NOMO-1 treated with DMSO at 0.1 percent for 48 hours (cell line): ENCODE data around the gene GRK1.
"Not testable (repeated sequence)": the region's sequence is repeated elsewhere in the genome, so short reads cannot be mapped to it uniquely, and the experiment has no call there.

Experiments
- DNase-seq: peaks from one replicate; lab custom pipeline; 2025; ENCODE audit not compliant: unreplicated experiment; lab: John Stamatoyannopoulos, UW

Gene GRK1

GRCh38 chr13:113666951-113667701 is at the start of gene GRK1:
GRK1 (plus strand) TSS chr13:113667219; CDS start chr13:113667387, 168 bp downstream.
- no peak for DNase-seq

DNA sequence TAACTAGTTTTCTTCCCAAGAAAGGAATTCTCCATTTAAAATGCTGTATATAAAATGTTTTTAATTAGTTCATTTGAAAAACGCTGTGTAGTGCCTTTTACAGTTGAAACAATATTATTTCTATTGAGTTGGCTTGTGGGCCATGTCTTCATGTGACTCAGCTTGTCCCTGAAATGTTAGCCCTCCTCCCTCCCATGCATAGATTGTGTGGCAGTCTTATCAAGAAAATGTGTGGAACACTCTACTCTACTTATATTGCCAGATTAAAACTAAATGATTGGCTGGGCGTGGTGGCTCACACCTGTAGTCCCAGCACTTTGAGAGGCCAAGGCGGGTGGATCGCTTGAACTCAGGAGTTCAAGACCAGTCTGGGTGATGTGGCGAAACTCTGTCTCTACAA is 49.1 kb upstream of the GRK1 start:
- DNase-seq: no peak

DNA sequence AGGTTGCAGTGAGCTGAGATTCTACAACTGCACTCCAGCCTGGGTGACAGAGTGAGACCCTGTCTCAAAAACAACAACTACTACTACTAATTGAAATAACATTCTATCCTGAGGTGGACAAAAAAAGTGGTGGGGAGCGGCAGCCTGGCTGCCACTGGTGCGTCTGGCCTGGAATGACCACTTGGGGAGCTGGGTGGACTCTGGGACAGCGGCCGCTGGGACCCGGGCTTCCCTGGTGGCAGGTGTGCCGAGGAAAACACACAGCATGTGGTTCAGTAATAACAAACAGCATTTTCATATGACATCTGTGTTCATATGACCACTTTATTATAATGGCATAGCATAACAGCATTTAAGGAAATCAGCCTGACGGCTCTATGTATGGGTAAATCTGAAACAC is 48.6 kb upstream of the GRK1 start:
- DNase-seq: no peak

DNA sequence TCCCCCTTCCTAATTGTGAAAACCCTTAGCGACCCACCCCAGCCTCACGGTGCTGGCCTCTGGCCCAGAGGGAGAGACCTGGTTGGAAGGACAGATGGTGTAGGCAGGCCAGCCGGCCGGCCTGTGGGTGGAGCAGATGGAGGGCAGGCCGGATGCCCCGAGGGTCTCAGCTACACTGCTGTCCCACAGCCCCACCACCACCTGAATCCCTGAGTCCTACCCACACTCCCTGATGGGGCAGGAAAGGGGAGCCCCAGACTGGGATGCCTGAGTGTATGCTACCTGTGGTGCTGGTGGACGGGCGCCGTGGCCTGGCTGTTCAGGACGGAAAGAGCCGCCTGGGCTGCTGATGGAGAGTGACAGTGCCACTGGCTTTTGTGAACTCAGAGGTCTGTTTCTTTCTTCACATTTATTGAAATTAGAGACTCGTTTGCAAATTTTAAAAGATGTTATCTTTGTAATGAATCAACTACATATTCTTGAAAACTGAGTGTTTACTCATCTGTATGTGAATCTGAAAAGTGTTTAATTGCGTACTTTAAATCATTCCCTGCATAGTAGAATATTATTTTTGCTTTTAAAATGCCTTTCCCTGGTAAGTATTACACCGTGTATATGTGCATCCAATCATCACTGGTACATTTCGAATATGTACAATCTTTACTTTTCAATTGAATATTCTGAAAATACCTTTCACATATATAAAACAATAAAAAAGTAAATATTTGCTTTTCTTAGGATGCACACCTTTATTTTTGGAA is 46.8 kb upstream of the GRK1 start:
- no peak for DNase-seq

GRCh38 chr13:113621046-113621445 is 46.0 kb upstream of the GRK1 start:
- DNase-seq: no peak

DNA sequence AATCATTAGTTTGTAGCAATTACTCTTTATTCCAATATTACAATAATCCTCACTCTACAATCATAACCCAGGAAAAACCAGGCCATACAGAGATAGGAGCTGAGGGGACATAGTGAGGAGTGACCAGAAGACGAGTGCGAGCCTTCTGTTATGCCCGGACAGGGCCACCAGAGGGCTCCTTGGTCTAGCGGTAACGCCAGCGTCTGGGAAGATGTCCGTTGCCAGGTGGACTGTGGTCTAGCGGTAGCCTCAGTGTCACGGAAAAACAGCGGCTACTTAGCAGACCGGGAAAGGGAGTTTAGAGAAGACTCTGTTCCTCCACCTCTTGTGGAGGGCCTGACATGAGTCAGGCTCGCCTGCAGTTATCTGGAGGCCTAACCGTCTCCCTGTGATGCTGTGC is 45.5 kb upstream of the GRK1 start:
- DNase-seq: not testable (repeated sequence)

- DNase-seq: not testable (repeated sequence)
Measured at GRCh38 chr13:113621986-113622550, 45.0 kb upstream of the GRK1 start.

DNA sequence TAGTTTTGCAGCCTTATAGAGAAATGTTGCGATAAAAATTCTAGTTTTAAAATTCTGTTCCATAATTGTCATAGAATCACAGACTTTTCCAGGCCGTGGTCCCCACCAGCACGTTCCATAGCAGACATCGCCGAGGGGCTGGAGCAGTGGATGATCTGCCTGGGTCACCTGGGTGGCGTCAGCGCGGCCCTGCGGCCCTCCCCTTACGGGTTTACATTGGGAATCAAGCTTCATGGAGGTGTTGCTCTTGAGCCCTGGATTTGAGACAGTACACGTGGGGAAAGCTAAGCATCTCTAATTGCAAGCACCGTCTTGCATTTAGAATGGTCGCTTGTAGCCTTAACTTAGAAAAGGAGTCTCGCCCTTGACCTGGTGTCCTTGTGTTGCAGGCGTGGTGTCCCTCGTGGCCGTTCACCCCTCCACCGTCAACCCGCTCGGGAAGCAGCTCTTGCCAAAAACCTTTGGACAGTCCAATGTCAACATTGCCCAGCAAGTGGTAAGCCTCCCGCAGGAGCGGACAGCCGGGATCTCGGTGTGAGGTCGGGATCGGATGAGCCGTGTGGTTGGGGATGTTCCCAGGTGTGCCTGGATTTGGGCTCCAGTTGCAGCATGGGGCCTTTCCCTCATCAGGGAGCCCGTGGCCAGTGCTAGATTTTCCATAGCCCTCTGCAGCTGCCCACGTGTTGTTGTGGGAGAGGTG is 44.1 kb upstream of the GRK1 start:
- DNase-seq: no peak

GRCh38 chr13:113623491-113624234 is 43.4 kb upstream of the GRK1 start:
- no peak for DNase-seq

GRCh38 chr13:113624235-113624587 is 42.8 kb upstream of the GRK1 start:
- no peak for DNase-seq

GRCh38 chr13:113624640-113625304 is 42.2 kb upstream of the GRK1 start:
- not testable (repeated sequence) for DNase-seq

DNA sequence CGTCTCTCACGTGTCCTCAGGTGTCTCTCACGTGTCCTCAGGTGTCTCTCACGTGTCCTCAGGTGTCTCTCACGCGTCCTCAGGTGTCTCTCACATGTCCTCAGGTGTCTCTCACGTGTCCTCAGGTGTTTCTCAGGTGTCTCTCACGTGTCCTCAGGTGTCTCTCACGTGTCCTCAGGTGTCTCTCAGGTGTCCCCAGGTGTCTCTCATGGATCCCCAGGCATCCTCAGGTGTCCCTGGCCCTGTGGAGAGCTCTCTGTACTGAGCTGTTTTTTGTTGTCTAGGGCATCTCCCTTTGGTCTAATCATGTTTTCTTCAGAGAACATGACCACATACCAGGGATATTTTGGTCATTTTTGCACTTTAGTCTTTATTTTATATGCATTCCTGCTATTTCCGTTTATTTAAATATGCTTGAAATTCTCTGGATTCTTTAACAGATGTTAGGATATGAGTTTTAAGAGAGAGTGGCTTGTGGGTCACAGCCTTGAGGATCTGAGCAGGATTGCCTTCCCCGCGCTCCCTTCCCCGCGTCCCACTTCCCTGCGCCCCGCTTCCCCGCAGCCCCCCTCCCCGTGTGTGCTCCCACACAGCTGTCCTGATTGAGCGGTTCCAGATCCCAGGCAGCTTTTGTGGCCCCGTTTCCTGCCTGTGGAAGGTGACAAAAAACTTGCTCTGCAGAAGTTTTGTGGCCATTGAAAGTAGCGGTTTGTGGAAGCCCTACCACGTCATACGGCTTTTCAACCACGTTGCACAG is 40.9 kb upstream of the GRK1 start:
- DNase-seq: no peak

DNA sequence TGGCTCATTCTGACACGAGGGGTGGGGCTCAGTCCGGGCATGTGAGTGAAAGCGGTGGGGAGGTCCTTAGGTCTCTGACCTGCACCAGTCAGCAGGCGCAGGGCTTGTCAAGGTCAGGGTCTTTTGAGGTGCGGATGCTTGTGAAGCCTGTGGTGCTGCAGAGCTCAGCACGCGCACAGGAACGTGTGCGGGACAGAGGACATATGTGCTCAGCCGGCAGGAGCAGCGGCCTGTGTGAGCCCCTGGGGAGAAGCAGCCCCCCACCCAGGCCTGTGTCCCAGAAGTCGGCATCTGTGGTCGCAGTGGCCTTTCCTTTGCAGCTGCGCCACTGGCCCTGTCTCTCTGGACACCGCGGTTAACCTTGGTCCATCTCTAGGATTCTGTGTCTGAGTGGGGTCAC is 39.9 kb upstream of the GRK1 start:
- DNase-seq: no peak

GRCh38 chr13:113628291-113629270 is 38.4 kb upstream of the GRK1 start:
- no peak for DNase-seq

GRCh38 chr13:113629866-113630265 is 37.2 kb upstream of the GRK1 start:
- DNase-seq: no peak

DNA sequence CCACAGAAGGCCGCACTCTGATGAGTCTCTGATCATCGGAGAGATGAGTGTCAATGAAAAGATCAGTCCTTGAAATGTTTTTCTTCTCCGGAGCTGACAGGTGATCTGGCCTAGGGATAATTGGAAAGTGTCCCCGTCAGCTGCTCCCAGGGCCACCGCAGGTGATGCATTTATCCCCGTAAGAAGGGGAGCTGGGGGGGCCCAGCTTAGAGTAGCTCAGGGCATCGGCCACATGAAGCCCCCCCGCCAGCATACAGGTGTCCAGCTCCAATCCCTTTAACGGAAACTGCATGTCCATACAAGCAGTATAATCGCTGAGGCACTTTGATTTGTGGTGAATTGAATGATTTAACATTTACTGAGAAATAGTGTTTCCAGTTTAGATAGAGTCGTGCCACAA is 36.7 kb upstream of the GRK1 start:
- DNase-seq: no peak

- DNase-seq: no peak
Measured at GRCh38 chr13:113630804-113631203, 36.2 kb upstream of the GRK1 start.

- no peak for DNase-seq
Measured at GRCh38 chr13:113631341-113632095, 35.5 kb upstream of the GRK1 start.
